Smooth muscle cell of the brain vasculature (primary cell): ENCODE data around the gene MEF2A.

Experiments
- DNase-seq: peaks from one replicate; pipeline ENCODE4 v3.0.0-alpha.2; 2012; ENCODE audit warnings: low read depth, low spot score

MEF2A gene

DNA sequence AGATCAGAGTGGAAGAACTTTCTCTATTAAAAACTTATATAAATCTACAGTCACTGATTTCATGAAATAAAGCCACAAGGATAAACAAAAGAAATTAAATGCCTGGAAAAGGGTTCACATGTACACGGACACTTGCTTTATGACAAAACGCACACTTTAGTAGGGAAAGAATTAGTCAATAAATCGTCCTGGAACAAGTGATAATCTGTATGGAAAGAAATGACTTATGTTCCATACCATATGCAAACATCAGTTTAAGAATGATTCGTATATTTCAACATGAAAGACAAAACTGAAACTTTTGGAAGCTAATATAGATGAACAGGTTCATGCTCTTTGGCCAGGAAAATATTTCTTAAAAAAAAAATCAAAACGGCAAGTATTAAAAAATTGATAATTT, 40.2 kb downstream of the MEF2A start:
- no peak for DNase-seq

DNA sequence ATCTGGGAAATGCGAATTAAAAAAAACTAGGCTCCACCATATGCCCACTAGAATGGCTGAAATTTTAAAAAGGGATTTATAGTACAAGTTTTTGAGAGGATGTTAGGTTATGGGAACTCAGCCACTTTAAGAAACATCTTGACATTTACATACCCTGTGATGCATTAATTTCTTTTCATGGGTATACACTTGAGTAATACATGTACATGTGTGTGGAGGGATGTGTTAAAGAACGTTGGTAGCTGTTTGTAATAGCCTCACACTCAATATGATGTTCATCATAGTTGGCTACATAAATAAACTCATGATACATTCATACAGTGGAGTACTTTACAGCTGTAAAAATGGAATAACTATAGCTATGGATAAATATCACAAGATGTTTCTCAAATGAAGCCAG, 40.9 kb downstream of the MEF2A start:
- no peak for DNase-seq

DNA sequence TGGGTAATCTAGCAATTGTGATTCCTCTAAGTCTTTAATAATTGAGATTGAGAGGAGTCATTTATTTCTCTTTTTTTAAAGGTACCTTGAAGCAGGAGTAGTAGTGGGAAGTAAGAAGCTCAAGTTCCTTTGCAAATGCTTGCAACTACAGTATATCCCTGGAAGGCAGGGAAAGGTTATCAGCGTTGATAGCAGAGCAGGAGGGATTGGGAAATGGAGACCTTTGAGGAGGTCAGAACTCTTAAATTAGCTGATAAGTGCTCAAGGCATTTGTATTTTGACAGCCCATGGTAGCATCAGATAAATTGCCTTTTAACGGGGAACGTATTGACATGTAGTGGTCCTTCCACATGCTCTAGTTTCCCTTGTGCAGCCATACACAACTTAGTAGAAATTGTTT, 47.7 kb downstream of the MEF2A start:
- no peak for DNase-seq

DNA sequence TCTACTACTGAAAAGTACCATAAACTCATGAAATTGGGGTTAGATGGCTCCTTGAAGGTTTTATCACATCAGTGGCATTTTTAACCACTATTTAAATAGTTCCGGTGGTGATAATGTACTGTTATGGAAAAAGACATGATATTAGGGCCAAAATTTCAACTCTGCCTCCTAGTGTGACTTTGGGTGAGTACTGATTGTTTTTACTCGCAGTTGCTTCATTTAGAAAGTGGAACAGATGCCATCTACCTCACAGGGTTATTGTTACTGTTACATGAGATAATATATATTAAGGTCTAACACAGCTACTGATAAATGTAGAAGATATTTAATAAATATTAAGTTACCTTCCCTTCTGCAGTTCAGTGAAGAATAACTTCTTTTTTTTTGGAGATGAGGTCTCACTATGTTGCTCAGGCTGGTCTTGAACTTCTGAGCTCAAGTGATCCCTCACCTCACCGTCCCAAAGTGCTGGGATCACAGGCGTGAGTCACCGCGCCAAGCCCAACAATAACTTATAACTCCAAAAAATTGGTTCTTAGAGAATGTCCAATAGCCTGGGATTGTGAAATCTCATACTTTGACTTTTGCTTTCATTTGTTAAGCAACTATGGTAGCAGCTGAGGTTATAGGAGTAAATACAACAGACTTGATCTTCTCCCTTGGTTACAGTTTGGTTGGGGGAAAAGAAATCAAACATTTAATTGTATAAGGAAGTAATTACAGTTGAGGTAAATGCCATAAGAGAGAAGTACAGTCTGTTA, 48.3 kb downstream of the MEF2A start:
- no peak for DNase-seq

DNA sequence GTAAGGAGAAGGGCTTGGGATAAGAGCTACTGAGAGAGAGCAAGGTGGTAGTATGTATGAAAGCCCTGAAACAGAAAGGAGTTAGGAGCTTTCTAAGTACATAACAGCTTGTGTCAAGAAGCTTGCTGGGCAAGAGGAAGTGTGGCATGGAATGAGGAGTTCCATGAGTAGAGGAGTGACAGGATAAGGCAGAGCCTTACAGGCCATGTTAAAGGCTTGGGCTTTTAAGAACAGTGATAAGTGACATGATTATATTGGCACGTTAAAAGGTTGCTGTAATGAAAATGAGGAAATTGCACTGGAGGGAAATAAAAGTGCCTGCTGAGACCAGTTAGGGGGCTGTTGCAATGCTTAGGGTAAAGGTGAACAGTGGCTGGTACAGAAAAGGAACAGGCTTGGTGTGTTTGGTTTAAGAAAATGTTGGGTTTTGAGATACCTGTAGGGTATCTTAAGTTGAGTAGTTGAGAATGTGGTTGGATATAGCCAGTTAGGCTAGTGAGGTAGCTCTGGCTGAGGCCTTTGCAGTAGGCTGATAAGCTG, 49.0 kb downstream of the MEF2A start:
- no peak for DNase-seq

DNA sequence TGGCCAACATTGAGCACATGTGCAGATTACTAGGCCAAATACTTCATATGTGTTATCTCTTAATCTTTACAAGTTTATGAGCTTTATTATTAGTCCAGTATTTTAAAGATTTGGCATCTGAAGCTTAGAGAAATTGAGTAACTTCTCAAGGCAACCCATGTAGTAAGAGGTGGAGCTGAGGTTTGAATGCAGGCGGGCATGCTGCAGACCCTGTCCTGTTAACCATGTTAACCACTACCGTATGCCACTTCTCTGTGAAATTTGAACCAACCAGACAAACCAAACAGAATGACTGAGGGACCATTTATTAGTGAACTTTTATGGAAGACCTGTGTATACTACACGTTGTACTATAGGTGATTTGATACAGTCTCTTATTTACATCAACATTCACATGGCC, 49.7 kb downstream of the MEF2A start:
- DNase-seq, result no peak

DNA sequence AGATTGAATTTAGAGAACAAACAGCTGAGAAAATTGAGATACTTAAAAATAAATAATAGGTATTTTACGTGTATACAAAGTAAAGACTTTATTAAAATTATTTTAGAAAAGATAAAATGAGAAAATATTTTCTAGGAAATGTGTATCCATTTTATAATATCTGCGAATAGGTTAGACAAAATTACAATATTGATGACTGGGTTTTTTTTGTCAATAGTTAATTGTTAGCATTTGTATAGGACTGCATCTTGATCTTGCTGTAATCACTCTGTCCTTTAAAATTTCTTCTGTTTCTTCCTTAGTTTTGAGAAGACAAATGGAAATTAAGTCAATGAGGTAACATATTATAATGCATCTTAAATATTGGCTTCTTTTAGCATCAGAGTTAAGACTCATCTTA, 50.3 kb downstream of the MEF2A start:
- no peak for DNase-seq

DNA sequence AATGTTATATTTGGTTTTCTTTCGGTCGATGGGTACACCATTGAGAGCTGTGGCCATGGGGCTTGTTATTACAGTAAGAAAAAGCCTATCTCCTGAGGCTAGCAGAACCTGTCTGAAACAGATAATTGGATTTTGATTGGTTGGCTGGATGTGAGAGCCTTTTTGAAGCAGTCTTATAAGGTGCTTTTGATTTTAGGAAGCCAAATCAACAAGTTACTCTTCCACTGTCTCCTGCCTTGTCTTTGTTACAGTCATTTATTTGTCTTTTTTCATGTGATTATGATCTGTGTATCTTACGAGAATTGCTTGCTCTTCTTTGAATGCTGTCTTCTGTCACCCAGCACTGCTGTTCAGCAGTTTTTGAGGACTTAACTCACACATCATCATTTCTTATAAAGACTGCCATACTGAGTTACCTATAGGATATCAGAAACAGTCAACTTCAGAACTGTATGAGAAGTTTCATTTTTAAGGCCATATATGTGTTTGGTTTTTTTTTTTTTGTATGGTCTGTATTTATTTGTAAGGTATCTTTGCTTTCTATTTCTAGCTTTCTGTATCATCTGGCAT, 51.1 kb downstream of the MEF2A start:
- no peak for DNase-seq

DNA sequence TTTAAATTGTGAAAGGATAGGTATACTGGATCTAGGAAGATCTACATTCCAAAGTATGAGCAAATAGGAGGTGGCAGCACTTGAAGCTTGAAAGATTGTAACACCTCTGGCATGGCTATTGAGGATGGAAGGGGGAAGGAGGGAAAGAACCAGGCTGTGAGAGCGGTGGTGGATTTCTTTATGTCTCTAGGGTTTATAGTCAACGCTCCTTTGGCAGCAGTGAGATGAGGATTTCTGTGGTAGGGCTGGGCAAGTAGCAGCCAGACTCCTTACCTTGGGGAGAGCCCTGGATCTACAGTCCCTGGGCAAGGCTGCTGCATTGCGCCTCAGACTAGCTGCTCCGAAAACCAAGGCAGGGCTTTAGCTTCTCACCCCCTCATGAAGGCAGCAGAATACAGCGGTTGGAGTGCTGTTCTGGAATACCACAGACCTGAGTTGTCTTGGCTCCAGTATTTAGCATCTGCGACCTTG, 53.2 kb downstream of the MEF2A start:
- DNase-seq, result no peak

DNA sequence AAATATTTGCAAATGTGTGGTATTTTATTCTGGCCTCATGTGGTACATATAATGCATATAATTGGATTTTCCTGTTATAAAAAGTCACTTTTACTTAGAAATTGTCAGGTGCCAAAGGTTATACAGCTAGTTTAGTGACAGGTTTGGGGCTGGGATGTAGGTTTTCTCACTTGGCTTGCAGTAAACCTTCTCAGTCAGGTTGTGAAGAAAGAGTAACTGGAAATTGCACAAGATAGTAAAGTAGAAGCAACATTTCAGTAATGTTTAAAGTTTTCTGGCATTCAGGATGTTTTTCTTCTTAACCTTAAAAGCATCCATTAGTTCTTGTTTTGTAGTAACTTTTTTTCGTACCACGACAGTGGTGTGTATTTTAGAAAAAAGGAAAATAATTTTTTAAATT, 53.9 kb downstream of the MEF2A start:
- DNase-seq, result no peak

DNA sequence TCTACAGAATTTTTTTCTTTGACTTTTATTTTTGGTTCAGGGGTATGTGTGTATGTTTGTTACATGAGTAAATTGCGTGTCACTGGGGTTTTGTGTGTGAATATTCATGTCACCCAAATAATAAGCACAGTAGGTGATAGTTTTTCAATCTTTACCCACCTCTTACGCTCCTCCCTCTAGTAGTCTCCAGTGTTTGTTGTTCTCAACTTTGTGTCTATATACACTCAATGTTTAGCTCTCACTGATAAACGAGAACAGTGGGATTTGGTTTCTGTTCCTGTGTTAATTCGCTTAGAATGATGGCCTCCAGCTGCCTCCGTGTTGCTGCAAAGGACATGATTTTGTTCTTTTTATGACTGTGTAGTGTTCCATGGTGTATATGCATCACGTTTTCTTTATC, 54.4 kb downstream of the MEF2A start:
- DNase-seq, result no peak

DNA sequence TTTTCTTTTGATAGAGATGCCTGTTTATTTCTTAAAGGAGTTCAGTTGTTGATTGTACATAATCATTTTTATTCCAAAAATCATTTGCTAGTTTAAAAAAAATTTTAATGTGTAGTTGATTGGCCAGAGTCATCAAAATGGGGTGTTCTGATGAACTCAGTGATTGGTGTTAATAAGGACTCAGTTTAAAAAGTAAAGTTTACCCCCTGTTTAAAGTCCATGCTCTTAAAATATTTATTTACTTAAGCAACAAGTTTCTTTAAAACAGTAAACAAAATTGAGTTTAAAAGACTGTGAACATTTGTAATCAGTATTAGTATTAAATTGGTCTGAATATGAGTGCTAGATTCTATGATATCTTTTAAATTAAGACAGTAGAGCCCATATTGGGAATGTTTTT, 56.0 kb downstream of the MEF2A start:
- no peak for DNase-seq

DNA sequence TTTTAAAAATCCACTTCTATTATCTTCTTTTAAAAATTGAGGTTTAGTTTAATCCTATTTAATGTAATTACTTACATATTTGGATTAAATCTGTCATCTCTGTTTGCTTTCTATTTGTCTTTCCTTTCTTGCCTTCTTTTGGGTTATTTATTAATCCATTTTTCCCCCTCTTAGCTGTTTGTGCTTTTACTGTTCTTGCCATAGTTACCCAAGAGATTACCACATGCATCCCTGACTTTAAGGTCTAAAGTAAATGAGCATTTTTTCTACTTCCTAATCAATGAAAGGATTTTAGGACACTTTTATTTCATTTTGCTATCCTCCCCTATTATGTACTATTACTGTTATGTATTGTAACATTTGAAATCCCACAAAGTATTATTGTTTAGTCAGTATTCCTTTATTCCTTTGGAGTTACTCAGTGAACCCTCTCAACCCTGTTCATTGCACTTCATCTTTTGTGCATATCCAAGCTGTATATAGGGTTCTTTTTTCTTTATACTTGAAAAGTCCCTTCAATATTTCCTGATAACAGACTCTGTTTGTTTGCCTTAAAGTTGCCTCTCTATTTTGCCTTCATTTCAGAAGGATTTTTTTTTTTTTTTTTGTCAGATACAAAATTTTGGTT, 62.7 kb downstream of the MEF2A start:
- no peak for DNase-seq

DNA sequence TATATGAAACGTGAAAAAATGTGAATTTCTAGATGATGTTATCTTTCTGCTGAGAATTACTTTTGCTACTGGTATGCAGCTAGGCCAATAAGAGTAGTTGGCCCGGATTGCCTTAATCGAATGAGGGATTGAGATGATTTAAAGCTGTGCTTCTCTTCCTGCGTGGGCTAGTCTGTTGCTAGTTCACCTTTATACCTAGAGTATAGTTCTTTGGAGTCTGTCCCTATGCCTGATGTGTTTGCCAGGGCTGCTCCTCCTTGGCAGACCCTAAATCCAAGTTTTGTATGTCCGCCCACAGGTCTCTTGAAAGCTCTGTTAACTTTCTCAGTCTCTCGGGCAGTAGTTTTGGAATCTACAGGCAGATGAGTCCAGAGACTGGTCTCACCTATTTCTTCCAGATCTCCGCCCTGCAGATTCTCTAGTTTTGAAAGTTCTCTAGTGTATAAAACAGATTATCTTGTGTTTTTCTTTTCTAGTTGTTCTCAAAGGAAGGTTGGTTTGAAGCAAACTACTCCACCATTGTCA, 64.9 kb downstream of the MEF2A start:
- DNase-seq, result no peak

DNA sequence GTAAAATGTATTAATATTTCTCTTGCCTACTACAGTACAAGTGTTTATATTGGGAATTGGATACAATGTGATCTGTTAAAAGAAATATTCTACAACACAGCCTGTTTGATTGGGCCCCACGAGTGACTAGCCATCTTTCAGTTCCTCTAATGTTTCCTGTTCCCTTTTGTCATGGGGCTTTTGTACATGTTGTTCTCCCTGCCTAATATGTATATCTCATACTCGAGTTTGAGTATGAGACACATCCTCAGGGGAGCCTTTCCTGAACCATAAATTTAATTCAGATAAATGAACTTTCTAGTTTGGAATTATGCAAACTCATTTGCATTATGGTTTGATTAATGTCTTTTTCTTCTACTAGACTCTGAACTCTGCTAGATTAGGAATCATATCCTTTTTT, 65.5 kb downstream of the MEF2A start:
- DNase-seq, result no peak

DNA sequence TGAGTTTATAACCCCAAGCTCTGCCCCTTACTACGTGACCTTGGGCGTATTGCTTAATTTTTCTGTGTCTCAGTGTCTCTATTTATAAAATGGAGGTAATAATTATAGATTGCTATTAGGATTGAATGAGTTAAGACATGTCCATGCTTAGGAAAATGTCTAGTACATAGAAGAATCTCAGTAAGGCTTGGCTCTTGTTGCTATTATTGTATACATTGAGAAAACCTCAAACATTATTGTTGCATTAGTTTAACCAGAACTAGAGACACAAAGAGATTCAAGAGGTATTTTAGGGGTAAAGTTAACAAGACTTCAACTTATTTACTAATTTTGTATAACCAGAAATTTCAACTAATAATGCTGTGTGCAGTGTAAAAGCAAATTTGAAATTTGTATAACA, 66.7 kb downstream of the MEF2A start:
- no peak for DNase-seq

DNA sequence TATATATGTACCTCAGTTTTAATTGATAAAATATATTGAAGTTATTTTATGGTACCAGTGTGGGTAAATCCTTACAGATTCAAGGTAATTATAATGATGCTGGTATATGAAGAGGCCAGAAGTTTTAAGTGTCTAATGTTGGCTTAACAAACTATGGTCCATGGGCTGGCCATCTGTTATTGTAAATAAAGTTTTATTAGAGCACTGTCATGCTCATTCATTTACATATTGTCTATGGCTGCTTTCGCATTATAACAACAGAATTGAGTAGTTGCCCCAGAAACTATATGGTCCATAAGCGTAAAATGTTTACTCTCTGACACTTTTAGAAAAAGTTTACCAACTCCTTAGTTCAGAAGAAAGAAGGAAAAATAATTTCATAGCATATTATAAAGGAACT, 67.9 kb downstream of the MEF2A start:
- DNase-seq, result no peak

DNA sequence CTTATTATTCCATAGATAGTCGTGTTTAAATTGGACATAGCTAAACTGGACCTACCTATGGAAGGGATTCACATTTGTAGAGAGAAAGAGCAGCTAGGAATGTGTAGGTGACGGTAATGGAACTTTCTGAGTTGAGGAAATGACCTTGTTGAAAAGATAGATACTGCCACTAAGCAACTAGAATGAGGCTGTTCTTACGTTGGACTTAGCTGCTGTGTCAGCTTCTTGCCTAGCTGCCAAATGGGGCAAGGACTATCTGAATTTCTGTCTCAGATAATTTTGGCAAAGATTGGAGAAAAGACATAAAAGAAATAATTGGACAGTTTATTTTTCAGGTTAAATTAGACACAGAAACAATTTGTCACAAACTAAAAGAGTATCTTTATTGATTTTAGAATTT, 68.8 kb downstream of the MEF2A start:
- no peak for DNase-seq

DNA sequence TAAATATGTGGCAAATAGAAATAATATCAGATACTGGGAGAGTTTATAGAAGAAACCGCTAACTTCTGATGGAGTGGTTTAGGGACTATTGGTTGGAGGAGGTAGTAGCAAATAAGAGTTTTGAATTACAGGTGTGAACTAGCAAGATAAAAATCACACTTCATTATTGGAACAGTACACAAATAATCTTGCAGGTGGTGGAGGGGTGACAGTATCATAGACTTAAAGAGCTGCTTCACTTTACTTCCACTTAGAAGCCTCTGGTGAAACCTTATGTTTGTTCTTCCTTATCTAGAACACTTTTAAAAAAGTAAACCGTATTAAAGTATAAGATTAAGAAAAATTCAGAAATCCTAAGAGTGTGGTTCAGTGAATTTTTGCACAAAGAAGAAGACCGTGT, 69.4 kb downstream of the MEF2A start:
- DNase-seq, result no peak

DNA sequence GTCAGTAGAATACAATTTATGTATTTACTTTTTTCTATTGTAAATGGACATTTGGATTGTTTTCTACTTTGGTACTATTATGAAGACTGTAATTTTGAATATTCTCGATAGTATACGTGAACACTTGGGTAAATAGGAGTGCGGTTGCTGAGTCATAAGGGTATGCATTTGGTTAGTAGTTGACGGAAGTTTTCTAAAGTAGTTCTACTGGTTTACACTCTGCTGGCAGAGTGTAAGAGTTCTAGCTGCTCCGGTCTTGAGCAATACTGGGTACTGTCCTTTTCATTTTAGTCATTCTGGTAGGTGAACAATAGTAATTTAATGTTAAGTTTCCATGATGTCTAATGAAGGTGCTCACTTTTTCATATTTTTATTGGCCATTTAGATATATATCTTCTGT, 70.0 kb downstream of the MEF2A start:
- no peak for DNase-seq

DNA sequence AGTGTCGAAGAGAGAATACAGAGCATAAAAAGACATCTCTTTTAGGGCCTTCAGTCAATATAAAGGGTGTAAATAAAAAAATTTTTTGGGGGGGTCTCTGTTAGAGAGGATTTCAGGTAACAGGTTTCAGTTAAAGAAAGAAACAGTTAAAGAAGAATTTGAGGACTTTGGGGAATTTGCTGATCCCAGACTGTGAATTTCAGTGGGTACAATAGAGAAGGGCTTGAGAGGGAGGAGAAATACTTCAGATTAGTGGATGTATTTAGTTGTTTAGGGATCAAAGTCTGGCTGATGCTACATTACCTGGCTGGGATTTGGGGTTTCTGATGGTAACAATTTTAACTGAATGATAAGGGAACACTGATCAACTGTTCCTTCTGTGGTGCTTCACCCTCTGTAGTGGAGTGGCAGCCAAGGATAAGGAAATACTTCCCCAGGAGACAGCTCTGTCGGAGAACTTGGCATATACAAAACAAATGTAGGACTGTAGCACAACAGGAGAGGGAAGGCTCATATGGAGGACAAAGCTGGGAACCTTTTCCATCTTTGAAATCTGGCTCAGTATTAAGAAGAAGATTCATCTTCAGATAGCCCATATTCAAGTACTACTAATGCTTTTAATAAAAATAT, 79.2 kb downstream of the MEF2A start:
- no peak for DNase-seq

DNA sequence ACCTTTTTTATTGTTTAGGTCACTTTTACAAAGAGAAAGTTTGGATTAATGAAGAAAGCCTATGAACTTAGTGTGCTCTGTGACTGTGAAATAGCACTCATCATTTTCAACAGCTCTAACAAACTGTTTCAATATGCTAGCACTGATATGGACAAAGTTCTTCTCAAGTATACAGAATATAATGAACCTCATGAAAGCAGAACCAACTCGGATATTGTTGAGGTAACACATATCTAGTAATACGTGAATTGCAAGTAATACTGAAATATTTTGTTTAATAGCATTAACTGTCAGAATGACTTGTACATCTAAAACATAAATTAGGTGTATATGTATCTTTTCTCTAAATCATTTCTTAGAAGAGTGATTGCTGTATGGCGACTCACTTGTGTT, 79.8 kb downstream of the MEF2A start:
- DNase-seq, result no peak
